Astrocyte of the cerebellum (primary cell): Measurements from ENCODE around the gene ISG15.
"Not testable (repeated sequence)": the region's sequence is repeated elsewhere in the genome, so short reads cannot be mapped to it uniquely, and the experiment has no call there.

ENCODE experiments used
- DNase-seq: peaks from one replicate; pipeline ENCODE4 v3.0.0-alpha.2; 2011; ENCODE audit warnings: low read depth
- H3K4me3 ChIP-seq: 2 replicates; pipeline ENCODE4 v1.5.1; 2011; ENCODE audit warnings: mild to moderate bottlenecking, low read depth, low read length, moderate library complexity
- CTCF ChIP-seq: IDR thresholded peaks from 2 replicates; pipeline ENCODE4 v1.5.1; 2012; ENCODE audit warnings: low read length, low read depth, moderate library complexity, mild to moderate bottlenecking; ENCODE audit errors: missing control alignments
- in situ Hi-C: cut with HindIII; loops from 2 replicates; pipeline ENCODE4 v1.10.0; 2017; ENCODE audit warnings: low sequenced_read_pairs

The ISG15 gene

GRCh38 chr1:1005774-1006304 is 7.5 kb upstream of the ISG15 start:
- H3K4me3 ChIP-seq: no peak overlapping the region
- in situ Hi-C loops: no loop called here
- no peak for TF ChIP-seq CTCF
- DNase-seq: no peak

GRCh38 chr1:1006305-1007159 is 6.8 kb upstream of the ISG15 start:
- in situ Hi-C loops: no loop called here
- H3K4me3 ChIP-seq: no peak overlapping the region
- no peak for TF ChIP-seq CTCF
- DNase-seq: no peak

GRCh38 chr1:1010131-1010530 is 3.2 kb upstream of the ISG15 start:
- in situ Hi-C loops, H3K4me3 ChIP-seq: not testable (repeated sequence)

DNA sequence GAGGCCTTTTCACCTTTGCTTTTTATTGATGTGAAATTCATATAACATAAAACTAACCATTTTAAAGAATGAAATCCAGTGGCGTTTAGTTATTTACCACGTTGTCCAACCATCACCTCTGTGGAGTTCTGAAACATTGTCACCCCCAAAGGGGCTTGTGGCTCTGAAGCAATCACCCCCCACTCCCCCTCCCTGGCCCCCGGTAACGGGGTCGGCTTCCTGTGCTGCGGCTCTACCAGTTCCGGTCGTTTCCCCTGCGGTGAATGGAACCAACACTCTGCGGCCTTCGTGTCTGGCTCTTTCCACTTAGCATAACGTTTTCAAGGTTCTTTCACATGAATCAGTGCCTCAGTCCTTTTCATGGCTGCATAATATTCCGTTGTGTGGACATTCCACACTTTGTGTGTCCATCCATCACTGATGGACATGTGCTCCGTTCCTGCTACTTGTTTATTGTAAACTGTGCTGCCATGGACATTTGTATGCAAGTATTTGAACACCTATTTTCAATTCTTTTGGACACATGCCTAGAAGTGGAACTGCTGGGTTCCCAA is 1.8 kb upstream of the ISG15 start:
- no peak for TF ChIP-seq CTCF
- in situ Hi-C loops: no loop called here

More at GRCh38 chr1:1010131-1010530, 3.2 kb upstream of the ISG15 start:
- DNase-seq: not testable (repeated sequence)

DNA sequence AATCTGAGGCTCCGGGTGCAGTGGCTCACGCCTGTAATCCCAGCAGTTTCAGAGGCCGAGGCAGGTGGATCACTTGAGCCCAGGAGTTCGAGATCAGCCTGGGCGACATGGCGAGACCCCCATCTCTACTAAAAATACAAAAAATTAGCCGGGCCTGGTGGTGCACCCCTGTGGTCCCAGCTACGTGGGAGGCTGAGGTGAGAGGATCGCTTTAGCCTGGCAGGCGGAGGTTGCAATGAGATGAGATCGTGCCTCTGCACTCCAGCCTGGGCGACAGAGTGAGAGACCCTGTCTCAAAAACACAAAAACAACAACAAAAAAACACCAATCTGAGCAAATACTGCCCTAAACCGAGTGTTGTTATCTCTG is 577 bp upstream of the ISG15 start:
- DNase-seq, in situ Hi-C loops: not testable (repeated sequence)
- H3K4me3 ChIP-seq: peak overlapping the region; percentile 49

More for the DNA sequence above, 1.8 kb upstream of the ISG15 start:
- H3K4me3 ChIP-seq: no peak overlapping the region
- no peak for DNase-seq

GRCh38 chr1:1013922-1014648 is 788 bp downstream of the ISG15 start:
- TF ChIP-seq CTCF: no peak
- no peak for DNase-seq
- H3K4me3 ChIP-seq: peak overlapping the region; percentile 49
- in situ Hi-C loops: no loop called here

GRCh38 chr1:1014799-1015681 is 1.7 kb downstream of the ISG15 start:
- peak; percentile 24 for TF ChIP-seq CTCF
- no peak overlapping the region for H3K4me3 ChIP-seq
- in situ Hi-C loops: no loop called here
- no peak for DNase-seq

DNA sequence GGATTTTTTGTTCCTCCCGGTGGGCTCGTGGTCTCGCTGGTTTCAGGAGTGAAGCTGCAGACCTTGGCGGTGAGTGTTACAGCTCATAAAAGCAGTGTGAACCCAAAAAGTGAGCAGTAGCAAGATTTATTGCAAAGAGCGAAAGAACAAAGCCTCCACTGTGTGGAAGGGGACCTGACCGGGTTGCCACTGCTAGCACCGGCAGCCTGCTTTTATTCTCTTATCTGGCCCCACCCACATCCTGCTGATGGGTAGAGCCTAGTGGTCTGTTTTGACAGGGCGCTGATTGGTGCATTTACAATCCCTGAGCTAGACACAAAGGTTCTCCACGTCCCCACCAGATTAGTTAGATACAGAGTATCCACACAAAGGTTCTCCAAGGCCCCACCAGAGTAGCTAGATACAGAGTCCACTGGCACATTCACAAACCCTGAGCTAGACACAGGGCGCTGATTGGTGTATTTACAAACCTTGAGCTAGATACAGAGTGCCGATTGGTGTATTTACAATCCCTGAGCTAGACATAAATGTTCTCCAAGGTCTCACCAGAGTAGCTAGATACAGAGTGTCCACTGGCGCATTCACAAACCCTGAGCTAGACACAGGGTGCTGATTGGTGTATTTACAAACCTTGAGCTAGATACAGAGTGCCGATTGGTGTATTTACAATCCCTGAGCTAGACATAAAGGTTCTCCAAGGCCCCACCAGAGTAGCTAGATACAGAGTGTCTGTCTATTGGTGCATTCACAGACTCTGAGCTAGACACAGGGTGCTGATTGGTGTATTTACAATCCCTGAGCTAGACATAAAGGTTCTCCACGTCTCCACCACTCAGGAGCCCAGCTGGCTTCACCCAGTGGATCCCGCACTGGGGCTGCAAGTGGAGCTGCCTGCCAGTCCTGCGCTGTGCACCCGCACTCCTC is 4.4 kb downstream of the ISG15 start:
- H3K4me3 ChIP-seq, in situ Hi-C loops, DNase-seq: not testable (repeated sequence)

GRCh38 chr1:1018321-1018685 is 5.0 kb downstream of the ISG15 start:
- in situ Hi-C loops, H3K4me3 ChIP-seq, DNase-seq: not testable (repeated sequence)
